Head of caudate nucleus (tissue), 42 donors: ENCODE results near the gene GHITM.
A peak's percentile ranks its signal among the peaks of the same experiment; 100 is the strongest.

Experiments
- DNase-seq, 42 donors: peaks; one replicate each; pipeline versions ENCODE4 v3.0.0 to v3.0.0-alpha.2; 2020 to 2021; ENCODE audit warnings: mixed read lengths in 7 of 42
- intact Hi-C: fragments of 100-400 bp; cut with DNase I; formaldehyde crosslinking; loops from one replicate; pipeline ENCODE4 v1.15.0; 2022

Gene GHITM

GRCh38 chr10:84194424-84195043, 55.2 kb downstream of the GHITM start, which contains the start of gene CDHR1:
TSS of gene CDHR1 (plus strand) at chr10:84194537. CDS start at chr10:84194761, 224 bp downstream.
- peak in 40 of 42 donors; percentile 43 to 80 (median 62) for DNase-seq
- intact Hi-C loops = no loop called here

- intact Hi-C loops = no loop called here
- DNase-seq = no peak
Observed at GRCh38 chr10:84195044-84195830, 55.9 kb downstream of the GHITM start.

GRCh38 chr10:84196083-84196482, 56.8 kb downstream of the GHITM start:
- intact Hi-C loops = no loop called here
- no peak for DNase-seq

GRCh38 chr10:84196941-84197340, 57.6 kb downstream of the GHITM start:
- DNase-seq = peak in 9 of 42 donors; percentile 10 to 43 (median 31)
- intact Hi-C loops = no loop called here

- no peak for DNase-seq
- intact Hi-C loops = no loop called here
Observed at GRCh38 chr10:84197643-84198042, 58.3 kb downstream of the GHITM start.

- DNase-seq = no peak
- intact Hi-C loops = no loop called here
Observed at GRCh38 chr10:84198206-84198915, 59.1 kb downstream of the GHITM start.

GRCh38 chr10:84200537-84201243, 61.4 kb downstream of the GHITM start:
- DNase-seq = no peak
- intact Hi-C loops = no loop called here

- no peak for DNase-seq
- intact Hi-C loops = no loop called here
Observed at GRCh38 chr10:84201244-84201606, 61.9 kb downstream of the GHITM start.

GRCh38 chr10:84201682-84202081, 62.4 kb downstream of the GHITM start:
- intact Hi-C loops = no loop called here

GRCh38 chr10:84202349-84202748, 63.0 kb downstream of the GHITM start:
- intact Hi-C loops = no loop called here
- DNase-seq = no peak

More at GRCh38 chr10:84201682-84202081, 62.4 kb downstream of the GHITM start:
- DNase-seq = no peak
